Activated naive CD4-positive, alpha-beta T cell treated with Interleukin-2 at 50 U/mL for 16 hours (primary cell): ENCODE data around the gene HHATL.

Source experiments
- DNase-seq: peaks from one replicate; pipeline ENCODE4 v3.0.0-alpha.2; 2020

The HHATL gene

DNA sequence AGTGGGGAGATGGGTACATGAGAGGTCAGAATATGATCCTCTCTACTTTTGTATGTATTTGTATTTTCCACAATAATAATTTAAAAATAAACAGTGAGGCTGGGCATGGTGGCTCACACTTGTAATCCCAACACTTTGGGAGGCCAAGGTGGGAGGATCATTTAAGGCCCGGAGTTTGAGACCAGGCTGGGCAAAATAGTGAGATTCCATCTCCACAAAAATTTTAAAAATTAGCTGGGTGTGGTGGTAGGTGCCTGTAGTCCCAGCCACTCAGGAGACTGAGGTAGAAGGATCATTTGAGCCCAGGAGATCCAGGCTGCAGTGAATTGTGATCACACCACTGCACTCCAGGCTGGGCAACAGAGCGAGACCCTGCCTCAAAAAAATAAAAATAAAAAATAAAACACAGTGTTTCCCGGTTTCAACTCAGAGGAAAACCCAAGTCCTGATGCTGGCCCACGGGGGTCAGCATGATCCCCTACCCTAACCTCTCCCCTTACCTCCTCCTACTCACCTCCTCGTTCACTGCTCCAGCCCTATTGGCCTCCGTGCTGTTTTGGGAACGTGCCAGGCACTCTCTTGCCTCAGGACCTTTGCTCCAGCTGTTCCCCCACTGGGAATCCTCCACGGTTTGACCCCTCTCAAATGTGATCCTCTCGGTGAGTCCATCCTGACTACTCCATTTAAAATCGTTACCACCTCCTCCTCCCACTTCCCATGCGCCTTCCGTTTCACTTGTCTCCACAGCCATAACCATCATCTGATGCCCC is 20.1 kb downstream of the HHATL start:
- DNase-seq = no peak

DNA sequence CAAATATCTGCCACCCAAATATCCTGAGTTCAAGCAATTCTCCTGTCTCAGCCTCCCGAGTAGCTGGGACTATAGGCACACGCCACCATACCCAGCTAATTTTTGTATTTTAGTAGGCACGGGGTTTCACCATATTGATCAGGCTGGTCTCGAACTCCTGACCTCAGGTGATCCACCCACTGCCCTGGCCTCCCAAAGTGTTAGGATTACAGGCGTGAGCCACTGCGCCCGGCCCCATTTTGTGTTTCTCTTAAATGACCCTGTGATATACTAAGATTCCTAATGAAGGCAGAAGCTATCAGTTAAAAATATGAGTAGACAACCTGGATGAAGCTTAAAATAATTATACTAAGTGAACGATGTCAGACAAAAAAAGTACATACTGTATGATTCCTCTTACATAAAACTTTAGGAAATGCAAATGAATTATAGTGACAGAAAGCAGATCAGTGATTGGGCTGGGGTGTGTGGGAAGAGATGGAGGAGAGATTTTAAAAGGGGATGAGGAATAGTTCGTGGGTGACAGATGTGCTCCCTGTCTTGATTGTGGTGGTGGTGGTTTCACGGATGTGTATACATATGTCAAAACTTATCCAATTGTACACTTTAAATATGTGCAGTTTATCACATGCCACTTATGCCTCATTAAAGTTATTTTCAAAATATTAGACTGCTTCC is 21.1 kb downstream of the HHATL start:
- DNase-seq = no peak

DNA sequence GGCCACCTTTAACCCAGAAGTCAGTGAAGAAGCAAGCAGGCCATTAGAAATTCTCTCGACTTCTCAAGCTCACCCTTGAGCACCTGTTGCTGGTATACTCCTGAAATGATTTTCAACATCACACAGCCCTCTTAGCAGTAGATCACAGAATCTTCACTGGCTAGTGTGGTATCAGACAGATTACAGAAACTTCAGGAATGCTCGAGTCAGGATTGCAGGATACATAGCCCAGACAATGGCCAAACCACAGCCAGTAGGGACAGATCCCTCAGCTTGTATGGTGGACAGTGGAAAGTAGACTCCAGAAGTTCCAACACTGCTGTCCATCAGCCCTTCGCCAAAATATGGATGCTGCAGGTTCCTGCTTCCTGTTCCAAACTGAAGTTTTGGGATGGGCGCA is 21.8 kb downstream of the HHATL start:
- DNase-seq = no peak

- no peak for DNase-seq
Measured at GRCh38 chr3:42680271-42680670, 22.3 kb downstream of the HHATL start.

DNA sequence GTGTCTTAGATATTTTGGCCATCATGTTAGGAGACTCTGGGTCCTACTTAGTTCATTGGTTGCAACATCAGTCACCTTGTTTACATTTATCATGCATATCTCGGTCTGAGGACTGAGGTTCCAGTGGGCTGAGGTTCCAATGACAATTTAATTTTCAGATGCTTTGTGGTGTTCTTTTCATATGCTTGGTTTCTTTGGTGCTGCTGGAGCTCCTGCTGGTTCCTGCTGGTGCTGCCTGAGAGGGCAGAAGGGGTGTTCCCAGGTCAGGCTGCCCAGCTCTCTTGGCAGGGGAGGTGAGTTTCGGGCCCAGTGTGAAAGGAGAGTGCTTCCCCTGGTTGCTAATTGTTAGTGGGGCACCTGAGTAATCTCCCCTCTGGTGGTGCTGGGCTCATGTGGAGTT is 24.2 kb downstream of the HHATL start:
- no peak for DNase-seq

DNA sequence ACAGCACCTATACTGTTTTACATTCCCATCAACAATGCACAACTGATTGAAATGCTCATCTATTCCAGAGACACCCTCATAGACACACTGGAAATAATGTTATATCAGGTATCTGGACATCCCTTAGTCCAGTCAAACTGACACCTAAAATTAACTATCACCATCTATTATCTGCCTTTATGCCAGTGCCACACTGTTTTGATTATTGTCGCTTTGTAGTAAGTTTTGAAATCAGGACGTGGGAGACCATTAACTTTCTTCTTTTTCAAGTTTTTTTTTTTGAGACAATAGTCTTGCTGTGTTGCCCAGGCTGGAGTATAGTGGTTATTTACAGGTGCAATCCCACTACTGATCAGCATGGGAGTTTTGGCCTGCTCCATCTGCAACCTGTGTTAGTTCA is 26.7 kb downstream of the HHATL start:
- DNase-seq = no peak

- DNase-seq = no peak
Measured at GRCh38 chr3:42674146-42674545, 28.5 kb downstream of the HHATL start.

- DNase-seq = no peak
Measured at GRCh38 chr3:42673082-42673481, 29.5 kb downstream of the HHATL start.

GRCh38 chr3:42672515-42672914 is 30.1 kb downstream of the HHATL start:
- no peak for DNase-seq

DNA sequence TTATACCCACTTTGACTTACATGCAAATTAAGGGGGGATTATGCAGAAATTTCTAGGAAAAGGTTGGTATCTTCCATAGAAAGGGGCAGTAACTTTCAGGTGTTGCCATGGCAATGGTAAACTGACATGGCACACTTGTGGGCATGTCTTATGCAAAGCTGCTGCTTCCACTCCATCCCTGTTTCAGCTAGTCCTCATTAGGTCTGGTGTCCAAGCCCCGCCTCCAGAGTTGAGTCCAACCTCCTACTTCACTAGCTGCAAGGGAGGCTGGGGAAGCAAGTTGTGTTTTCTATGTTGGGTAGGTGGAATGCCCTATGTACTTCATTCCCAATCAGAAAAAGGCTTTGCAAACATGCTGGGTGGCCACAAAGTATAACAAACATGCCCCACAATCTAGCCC is 31.9 kb downstream of the HHATL start:
- DNase-seq = no peak

GRCh38 chr3:42670051-42670576 is 32.5 kb downstream of the HHATL start:
- no peak for DNase-seq

DNA sequence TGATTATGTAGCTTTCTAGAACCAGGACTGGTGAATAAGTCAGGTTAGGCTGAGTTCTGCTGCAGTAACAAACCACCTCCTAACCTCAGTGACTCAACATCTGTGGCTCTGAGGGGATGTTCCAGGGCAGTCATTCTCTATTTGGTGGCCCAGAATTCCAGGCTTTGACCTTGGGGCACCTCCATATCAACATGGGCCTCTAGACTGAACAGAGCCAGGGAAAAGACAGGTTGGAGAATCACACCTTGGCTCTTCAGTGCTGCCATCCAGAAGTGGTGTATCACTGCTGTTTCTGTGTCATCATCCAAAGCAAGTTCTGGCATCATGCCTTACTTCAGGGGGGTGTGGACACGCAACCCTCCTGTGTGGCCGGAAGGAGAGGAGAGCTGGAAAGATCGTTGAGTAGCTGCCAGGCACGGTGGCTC is 33.8 kb downstream of the HHATL start:
- no peak for DNase-seq

- no peak for DNase-seq
Measured at GRCh38 chr3:42668413-42668760, 34.2 kb downstream of the HHATL start.

DNA sequence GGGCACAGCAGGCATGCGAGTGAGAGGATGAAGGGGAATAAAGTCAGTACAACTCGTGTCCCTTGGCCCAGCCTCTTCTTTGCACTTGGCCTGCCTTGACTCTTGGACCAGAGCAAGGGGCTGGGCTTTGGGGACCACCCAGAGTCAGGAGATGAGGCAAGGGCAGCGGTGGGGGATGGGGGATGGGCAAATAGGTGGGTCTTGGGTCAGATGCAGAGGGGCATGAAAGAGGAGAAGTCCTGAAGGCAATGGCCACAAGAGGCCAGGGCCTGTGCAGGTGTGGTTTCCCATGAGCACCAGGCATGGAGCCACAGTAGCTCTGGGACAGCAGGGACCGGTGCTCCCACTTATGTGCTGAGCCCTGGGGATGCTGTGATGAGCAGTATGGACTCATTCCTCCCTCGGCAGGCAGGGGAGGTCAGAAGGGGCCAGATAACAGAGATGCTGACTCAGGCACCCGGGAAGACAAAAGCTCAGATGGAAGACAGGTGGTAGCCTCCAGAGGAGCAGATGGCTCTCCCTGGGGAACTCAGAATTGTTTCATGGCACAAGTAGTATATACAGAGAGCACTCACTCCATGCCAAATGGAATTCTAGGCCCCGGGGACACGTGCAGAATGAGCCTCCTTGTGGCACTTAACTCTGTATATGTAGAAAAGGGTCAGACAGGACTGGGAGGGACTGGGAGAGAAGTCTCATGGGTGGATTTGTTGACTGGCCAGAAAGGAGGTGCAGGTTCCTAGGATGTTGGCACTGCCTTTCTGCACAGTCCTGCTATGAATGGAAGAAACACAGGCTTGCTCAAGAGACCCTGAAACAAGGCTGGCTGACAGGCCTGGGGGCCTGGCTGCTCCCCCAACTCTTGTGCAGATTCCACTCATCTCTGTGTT is 34.8 kb downstream of the HHATL start:
- no peak for DNase-seq

DNA sequence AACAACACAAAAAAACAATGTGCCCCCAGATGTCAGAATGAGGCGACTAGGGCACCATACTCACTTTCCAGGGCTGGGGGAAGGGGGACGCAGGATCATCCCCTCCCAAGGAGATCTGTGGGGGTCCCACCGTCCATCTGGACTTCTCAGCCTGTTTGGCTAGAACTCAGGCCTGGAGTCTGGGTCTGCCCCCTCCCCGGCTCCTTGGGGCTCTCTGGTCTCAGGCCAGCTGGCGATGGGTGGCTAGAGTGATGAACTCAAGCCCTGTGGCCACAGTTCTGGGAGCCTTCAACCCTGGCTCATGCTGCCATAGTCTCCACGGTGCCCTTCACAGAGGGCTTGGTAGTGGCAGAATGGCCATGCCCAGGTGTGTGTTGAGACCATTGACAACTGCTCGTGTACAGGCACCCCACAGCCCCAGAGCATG is 35.5 kb downstream of the HHATL start:
- no peak for DNase-seq

DNA sequence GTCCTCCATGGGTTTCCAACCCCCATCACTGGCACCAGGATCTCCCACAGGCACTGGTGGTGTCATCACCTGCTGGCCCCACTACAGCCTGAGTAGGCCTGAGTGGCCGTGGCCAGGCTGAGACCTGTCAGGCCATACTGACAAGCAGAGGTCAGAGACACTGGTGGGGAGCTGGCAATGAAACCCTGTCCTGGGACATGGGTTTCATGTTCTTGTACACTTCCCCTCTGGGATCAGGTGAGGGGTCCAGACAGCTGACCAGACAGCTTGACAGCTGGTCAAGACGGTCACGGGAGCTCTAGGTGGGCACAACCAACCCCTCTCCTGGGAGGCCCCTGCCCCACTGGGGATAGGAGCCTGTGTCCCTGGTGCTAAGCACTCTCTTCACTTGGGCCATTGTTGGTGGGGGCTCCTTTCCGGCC is 36.0 kb downstream of the HHATL start:
- no peak for DNase-seq

DNA sequence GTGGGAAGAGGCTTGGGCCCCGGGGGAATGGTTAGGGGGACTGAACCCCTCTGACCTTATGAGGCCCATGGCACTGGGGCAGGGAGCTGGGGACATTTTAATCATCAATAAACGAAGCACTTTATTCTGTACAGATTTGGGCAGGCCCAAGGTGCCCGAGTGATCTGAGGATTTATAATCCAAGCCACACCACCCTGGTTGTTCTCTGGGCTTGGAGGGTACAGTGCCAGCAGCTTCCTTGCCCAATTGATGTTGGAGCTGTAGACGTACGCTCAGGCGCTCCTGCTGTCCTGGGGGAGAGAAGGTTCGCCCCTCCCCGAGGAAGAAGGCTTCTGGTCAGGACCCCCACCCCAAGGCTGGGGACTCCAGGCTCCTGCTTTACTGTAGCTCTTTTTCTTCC is 36.6 kb downstream of the HHATL start:
- no peak for DNase-seq

DNA sequence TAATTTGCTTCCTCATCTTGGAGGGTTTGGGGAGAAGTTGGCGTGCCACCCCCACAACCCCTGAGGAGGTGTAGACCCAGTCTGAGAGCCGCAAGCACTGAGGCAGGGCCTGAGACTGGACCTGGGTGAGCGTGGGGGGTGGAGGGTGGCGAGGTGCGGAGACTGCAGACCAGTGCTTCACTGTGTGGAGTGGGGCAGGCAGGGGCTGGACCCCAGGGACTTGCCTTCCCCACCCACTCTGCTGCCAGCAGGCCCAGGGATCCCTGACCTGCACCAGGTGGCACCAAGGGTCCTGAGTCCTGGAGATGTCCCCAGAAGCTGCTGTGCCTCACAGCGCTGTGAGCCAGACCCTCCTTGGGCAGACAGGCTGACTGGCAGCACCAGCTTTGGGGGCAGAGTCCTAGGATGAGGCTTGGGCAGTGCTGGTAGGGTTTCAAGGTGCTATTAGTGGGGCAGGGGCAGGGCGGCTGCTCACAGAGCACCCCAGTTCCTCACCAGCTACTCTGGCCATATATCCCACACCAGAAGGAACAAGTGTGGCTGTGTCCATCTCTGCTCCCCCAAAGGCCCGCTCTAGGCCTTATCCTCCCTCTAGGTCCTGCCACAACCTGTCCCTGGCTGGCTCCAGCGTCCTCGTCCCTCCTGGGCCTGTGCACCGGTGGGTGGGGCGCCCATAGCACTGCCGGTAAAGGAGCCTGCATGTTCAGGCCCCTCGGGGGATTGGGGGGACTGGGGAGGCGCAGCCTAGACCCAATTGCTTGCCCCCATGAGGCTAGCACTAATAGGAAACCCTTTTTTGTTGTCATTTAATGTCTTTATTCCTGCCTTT is 37.3 kb downstream of the HHATL start:
- DNase-seq = no peak

DNA sequence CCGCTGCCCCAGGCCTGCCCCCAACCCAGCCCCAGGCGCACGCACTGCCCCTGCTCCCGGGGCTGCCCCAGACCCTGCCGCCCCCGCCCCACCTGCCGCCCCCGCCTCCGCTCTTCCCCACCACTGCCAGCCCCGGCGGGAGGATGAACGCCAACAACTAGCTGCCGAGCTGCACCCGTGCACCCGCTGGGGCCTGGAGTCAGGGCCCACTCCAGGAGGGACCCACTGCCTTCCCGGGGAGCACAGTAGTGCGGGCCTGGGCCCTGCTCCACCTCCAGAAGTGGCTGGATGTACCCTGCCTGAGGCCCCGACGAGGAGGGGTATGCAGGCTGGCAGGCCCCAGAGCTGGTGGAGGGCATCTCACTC is 38.2 kb downstream of the HHATL start:
- DNase-seq = no peak

GRCh38 chr3:42663581-42664437 is 38.8 kb downstream of the HHATL start:
- no peak for DNase-seq

GRCh38 chr3:42662813-42663535 is 39.6 kb downstream of the HHATL start:
- no peak for DNase-seq
